CD4-positive, alpha-beta T cell (primary cell): ENCODE results near the gene ADAMTS3. TPM values are rescaled to one million over a fixed set of nuclear protein-coding genes. Genes with fewer than 3 reads are reported as not detected.

Experiments
- ATAC-seq: fragments of 200-7000 bp; cut with Tn5 transposase; one replicate; pipeline ENCODE4 v1.10.0; 2022; ENCODE audit warnings: mild to moderate bottlenecking; ENCODE audit not compliant: poor library complexity
- CTCF ChIA-PET: fragments of 350-600 bp; sonication (Branson Sonifier 250); formaldehyde crosslinking; loops from one replicate; lab custom pipeline; 2021; ENCODE audit warnings: antibody characterized with exemption, inconsistent platforms; lab: Charles Lee
- POLR2A ChIA-PET: fragments of 350-600 bp; sonication (Branson Sonifier 250); formaldehyde crosslinking; loops from one replicate; lab custom pipeline; 2021; ENCODE audit warnings: antibody characterized with exemption, inconsistent platforms; lab: Charles Lee
- DNase-seq, 14 experiments: peaks; one replicate each; pipeline ENCODE4 v3.0.0-alpha.2; 2013 to 2020; ENCODE audit warnings: mixed read lengths in 2 of 14
- H3K27ac ChIP-seq, 2 donors: one replicate each; pipeline versions ENCODE4 v1.5.1 to v1.7.0; 2013; ENCODE audit warnings: low read length in 2 of 2, low read depth in 1 of 2, mild to moderate bottlenecking in 1 of 2
- H3K27me3 ChIP-seq, 2 experiments: 1 replicate in 1 of 2; 2 replicates in 1 of 2; pipeline versions ENCODE4 v1.6.1 to v1.7.0; 2013; ENCODE audit warnings: low read length in 2 of 2, control low read depth in 1 of 2, mild to moderate bottlenecking in 1 of 2, moderate library complexity in 1 of 2; ENCODE audit not compliant: insufficient read depth in 2 of 2, control insufficient read depth in 1 of 2
- H3K36me3 ChIP-seq: one replicate; pipeline ENCODE4 v1.6.1; 2013; ENCODE audit warnings: low read length, control low read depth; ENCODE audit not compliant: insufficient read depth
- H3K4me1 ChIP-seq: one replicate; pipeline ENCODE4 v1.6.1; 2013; ENCODE audit warnings: low read length, control low read depth; ENCODE audit not compliant: insufficient read depth
- H3K4me3 ChIP-seq: one replicate; pipeline ENCODE4 v1.5.1; 2013; ENCODE audit warnings: mild to moderate bottlenecking, low read length, moderate library complexity
- H3K9me3 ChIP-seq, 2 experiments: 1 replicate in 1 of 2; 2 replicates in 1 of 2; pipeline versions ENCODE4 v1.6.1 to v1.7.0; 2013; ENCODE audit warnings: low read length in 2 of 2, mild to moderate bottlenecking in 2 of 2, control low read depth in 1 of 2, moderate library complexity in 1 of 2; ENCODE audit not compliant: control insufficient read depth in 1 of 2, insufficient read depth in 1 of 2
- H3K27ac Mint-ChIP-seq: one replicate; pipeline ENCODE4 v1.8.0; 2020; ENCODE audit warnings: mixed read lengths
- H3K27me3 Mint-ChIP-seq: one replicate; pipeline ENCODE4 v1.8.0; 2021; ENCODE audit warnings: mixed read lengths
- H3K36me3 Mint-ChIP-seq: one replicate; pipeline ENCODE4 v1.8.0; 2021; ENCODE audit warnings: low read depth, mixed read lengths
- H3K4me1 Mint-ChIP-seq: one replicate; pipeline ENCODE4 v1.8.0; 2021; ENCODE audit warnings: low read depth, mixed read lengths
- H3K4me3 Mint-ChIP-seq: one replicate; pipeline ENCODE4 v1.8.0; 2020; ENCODE audit warnings: mild to moderate bottlenecking, mixed read lengths
- H3K9me3 Mint-ChIP-seq: one replicate; pipeline ENCODE4 v1.8.0; 2020; ENCODE audit warnings: mixed read lengths
- intact Hi-C, 2 experiments: fragments of 100-400 bp; cut with DNase I in 1 of 2; cut with micrococcal nuclease in 1 of 2; formaldehyde crosslinking; loops; one replicate each; pipeline versions ENCODE4 v1.15.1 to v1.9.0; 2023 to 2025; cut with DNase I, micrococcal nuclease
- total RNA-seq, 174 experiments: library from RNA in 2 of 174; stranded (reverse) in 2 of 174; gene quantifications; one replicate each; pipeline ENCODE4 v1.2.3 and lab custom pipeline; 2021 to 2026
- TF ChIP-seq, protein P1 (sequence below): fragments of 200-600 bp; IDR thresholded peaks from one replicate; pipeline ENCODE4 v1.8.0; 2022; ENCODE audit warnings: antibody characterized with exemption, mild to moderate bottlenecking

ADAMTS3 gene
- total RNA-seq, 2 experiments from 2014 or later: not detected

DNA sequence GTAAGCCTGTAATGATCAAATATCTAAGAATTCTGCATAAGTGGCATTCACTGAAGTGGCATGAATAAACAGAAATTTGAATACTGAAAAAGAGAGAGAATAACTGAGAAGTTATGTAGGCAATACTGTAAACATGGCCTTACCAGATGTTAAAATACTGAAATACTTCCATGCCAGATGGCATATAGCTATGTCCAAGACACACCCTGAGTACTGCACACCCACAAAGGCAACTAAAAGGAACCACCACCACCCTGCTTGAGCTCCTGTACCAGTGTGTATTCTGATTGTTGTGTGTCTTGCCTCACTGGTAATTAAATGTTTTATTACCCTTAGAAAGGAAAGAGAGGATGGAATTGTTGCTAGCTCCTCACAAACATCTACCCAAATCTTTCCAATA, 192.1 kb downstream of the ADAMTS3 start:
- Mint-ChIP-seq H3K36me3 (no peaks in the 10 kb centered on the region), H3K27me3 (no peaks in the 10 kb centered on the region), H3K4me1 (no peaks in the 10 kb centered on the region), H3K27ac (no peak overlapping the region), H3K9me3 (no peaks in the 10 kb centered on the region), H3K4me3 (no peak overlapping the region)
- ATAC-seq (no peak), DNase-seq (no peak)
- intact Hi-C loops: no loop called here
- Histone ChIP-seq H3K27ac (no peak overlapping the region), H3K36me3 (no peaks in the 10 kb centered on the region), H3K9me3 (no peaks in the 10 kb centered on the region), H3K4me3 (no peak overlapping the region), H3K27me3 (no peaks in the 10 kb centered on the region), H3K4me1 (no peaks in the 10 kb centered on the region)
- ChIA-PET POLR2A (no interaction called here), CTCF (no interaction called here)
- TF ChIP-seq, protein P1, sequence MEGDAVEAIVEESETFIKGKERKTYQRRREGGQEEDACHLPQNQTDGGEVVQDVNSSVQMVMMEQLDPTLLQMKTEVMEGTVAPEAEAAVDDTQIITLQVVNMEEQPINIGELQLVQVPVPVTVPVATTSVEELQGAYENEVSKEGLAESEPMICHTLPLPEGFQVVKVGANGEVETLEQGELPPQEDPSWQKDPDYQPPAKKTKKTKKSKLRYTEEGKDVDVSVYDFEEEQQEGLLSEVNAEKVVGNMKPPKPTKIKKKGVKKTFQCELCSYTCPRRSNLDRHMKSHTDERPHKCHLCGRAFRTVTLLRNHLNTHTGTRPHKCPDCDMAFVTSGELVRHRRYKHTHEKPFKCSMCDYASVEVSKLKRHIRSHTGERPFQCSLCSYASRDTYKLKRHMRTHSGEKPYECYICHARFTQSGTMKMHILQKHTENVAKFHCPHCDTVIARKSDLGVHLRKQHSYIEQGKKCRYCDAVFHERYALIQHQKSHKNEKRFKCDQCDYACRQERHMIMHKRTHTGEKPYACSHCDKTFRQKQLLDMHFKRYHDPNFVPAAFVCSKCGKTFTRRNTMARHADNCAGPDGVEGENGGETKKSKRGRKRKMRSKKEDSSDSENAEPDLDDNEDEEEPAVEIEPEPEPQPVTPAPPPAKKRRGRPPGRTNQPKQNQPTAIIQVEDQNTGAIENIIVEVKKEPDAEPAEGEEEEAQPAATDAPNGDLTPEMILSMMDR: no peak

DNA sequence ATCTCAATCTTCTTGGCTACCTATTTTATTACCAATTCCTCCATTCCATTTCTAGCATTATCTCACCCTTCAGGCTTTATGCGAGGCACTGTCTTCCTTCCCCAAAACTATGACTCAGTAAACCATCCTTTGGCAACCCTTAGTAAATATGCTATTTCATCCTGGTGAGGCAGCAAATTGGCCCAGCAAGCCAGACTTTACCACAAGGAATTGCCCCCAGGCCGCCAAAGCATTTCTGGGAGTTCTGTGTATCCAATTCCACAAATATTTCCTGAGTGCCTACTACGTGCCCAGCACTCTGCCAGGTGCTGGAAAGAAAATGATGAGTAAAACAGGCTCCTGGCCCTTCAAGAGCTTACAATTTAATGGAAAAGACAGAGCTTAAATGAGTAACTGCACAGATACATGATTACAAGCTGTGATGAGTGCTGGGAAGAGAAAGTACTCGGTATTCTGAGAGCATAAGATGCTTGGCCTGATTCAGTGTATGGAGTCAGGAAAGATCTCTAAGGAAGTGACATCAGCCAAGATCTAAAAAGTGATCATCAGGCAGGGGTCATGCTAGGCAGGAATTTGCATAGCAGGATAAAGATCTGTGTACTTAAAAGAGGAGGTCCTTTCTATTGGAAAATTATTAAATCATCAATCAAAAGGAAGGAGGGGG, 193.8 kb downstream of the ADAMTS3 start:
- H3K4me1 Mint-ChIP-seq: no peaks in the 10 kb centered on the region
- Histone ChIP-seq H3K4me3 (no peak overlapping the region), H3K36me3 (no peaks in the 10 kb centered on the region), H3K27me3 (no peaks in the 10 kb centered on the region), H3K9me3 (no peaks in the 10 kb centered on the region), H3K27ac (no peak overlapping the region), H3K4me1 (no peaks in the 10 kb centered on the region)
- no peak for DNase-seq
- TF ChIP-seq, protein P1: no peak
- CTCF ChIA-PET: no interaction called here
- no peak overlapping the region for H3K27ac Mint-ChIP-seq
- no peak for ATAC-seq
- H3K9me3 Mint-ChIP-seq: no peaks in the 10 kb centered on the region
- H3K4me3 Mint-ChIP-seq: no peak overlapping the region
- H3K36me3 Mint-ChIP-seq: no peaks in the 10 kb centered on the region
- POLR2A ChIA-PET: no interaction called here
- intact Hi-C loops: no loop called here
- no peaks in the 10 kb centered on the region for H3K27me3 Mint-ChIP-seq

DNA sequence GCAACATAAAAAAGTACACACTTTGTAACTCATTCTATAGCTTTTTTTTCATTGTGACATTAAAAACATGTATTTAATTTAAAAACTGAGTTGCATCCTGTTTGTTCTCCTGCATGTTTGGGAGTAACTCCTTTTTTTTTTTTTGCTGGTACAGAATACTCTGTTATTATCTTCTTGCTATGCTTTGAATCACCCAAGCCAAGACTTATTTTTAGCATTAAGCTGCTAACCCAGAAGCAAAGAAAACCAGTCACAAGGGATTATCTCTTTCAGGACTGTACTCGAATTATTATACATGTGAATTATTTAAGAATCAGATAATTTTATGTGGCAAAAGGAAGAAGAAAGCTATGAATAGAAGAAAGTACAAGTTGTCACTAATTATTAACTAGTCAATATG, 194.9 kb downstream of the ADAMTS3 start:
- no peak for DNase-seq
- H3K4me3 ChIP-seq: no peak overlapping the region
- ChIA-PET CTCF (no interaction called here), POLR2A (no interaction called here)
- Mint-ChIP-seq H3K27ac (no peak overlapping the region), H3K27me3 (no peaks in the 10 kb centered on the region), H3K9me3 (no peaks in the 10 kb centered on the region), H3K4me3 (no peak overlapping the region), H3K4me1 (no peaks in the 10 kb centered on the region), H3K36me3 (no peaks in the 10 kb centered on the region)
- no peak for ATAC-seq
- no peak overlapping the region for H3K27ac ChIP-seq
- TF ChIP-seq, protein P1: no peak
- no peaks in the 10 kb centered on the region for H3K36me3 ChIP-seq
- H3K9me3 ChIP-seq: no peaks in the 10 kb centered on the region
- intact Hi-C loops: no loop called here
- H3K4me1 ChIP-seq: no peaks in the 10 kb centered on the region
- no peaks in the 10 kb centered on the region for H3K27me3 ChIP-seq
